Inflammatory macrophage treated with lipopolysaccharide for 4 hours (primary cell): ENCODE data around the gene TMEM38B.

Experiments used
- DNase-seq: peaks from one replicate; pipeline ENCODE4 v3.0.0-alpha.2; 2020

The TMEM38B gene, protein sequence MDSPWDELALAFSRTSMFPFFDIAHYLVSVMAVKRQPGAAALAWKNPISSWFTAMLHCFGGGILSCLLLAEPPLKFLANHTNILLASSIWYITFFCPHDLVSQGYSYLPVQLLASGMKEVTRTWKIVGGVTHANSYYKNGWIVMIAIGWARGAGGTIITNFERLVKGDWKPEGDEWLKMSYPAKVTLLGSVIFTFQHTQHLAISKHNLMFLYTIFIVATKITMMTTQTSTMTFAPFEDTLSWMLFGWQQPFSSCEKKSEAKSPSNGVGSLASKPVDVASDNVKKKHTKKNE

DNA sequence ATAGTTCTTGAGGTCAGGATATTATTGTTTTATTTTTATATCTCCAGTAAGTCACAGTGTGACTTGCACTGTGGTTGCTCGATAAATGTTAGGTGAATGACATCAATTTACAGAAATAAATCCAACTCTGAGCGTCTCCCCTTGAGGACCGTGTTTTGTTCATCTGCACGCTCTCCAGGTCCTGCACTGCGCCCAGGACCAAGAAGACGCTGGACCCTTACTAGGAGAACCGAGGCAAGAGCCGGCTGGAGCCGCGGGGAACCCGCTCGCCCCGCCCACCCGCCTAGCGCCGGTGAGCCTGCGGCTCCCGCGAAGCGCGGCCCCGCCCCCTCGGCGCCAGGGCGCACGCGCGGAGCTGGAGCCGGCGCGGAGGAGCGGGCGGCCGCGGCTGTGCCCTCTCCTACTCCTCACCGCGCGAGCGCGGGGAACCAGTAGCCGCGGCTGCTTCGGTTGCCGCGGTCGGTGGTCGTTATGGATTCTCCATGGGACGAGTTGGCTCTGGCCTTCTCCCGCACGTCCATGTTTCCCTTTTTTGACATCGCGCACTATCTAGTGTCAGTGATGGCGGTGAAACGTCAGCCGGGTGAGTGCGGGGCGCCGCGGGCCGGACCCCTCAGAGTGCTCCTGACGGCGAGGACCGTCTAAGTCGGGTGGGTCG, at the start of gene TMEM38B:
TSS of gene TMEM38B (plus strand) at position 352 of the 658 bp plus-strand sequence. CDS start at position 472, 120 bp downstream.
- DNase-seq: peak; percentile 85

DNA sequence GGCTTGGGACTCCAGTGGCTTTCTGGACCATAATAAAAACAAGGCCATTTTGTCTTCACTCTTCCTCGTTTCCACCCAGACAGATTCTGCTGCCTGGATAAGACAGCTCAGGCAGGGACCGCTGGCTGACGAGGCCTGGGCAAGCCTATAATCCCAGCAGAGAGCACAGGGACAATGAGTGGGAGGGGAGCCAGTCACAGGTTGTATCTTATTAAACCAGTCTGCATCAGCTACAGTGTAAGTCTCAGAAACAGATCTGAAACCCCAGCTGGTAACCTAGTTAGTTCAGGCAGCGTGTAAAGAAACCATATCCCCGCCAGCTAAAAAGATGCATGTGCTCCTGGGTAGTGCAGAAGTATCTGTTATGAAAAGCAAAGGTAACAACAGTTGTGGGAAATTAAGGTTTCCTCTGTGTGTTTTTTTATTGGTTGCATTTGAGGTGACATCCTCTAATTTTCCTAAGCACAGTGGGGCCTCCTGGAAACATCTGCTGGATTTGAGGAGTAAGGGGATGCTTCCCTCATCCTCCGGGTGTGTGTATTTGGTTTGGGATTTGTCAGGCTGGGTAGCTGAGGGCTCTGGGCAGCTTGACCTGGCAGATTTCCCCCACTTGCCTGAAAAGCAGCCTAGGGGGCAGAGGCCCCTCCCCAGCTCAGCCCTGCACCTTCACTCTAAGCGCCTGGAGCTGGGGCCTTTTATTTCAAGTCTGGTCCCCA, 47.3 kb upstream of the TMEM38B start:
- no peak for DNase-seq

DNA sequence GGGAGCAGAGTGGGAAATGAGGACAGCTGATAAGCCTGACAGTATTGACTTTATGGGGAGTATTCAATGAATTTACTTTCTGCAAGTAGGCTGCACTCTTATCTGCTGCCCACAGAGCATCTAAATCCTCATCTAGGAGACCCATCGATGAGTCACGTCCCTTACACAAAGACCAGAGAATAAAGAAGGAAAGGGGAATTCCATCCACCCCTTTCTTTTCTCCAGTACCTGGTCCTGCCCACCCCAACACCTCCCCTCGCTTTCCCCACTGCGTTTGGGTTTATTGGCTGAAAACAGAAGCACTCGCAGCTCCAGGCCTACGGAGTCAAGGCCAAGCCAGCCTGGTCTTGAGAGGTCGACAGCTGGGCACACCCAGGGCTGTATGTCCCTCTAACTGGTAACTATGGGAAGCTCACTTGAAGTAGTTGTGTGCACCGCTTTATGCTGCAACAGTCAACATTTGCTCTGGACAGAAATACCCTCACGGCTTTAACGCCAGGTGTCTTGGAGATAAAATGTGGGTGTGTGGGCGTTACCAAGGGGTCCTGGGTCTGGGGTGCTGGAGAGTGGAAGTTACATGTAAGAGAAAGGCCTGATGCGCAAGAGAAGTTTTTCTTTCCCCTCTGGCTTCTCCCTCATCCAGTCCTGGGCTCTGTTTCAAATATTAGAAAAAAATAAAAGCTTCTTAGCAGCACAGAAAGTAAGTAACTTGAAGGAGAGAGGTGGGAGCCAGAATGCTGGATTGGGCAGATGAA, 46.6 kb upstream of the TMEM38B start:
- no peak for DNase-seq

DNA sequence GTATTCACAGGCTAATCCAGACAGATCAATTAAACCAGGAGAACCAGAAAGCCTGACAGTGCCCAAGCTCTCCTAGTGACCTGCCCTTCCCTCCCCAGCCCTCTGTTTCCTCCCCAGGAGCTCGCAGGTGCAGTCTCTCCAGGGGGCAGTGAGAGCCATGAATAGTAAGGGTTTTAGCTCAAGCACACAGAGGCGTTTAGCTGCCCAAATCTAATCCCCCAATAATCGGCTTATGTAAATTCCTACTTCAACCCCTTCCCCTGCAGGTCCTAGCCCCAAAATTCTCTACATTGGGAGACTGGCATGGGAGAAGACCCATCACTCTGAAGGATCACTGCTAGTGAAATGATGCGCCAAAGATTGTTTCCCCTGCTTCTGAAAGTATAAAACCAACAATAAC, 42.5 kb upstream of the TMEM38B start:
- DNase-seq: no peak

DNA sequence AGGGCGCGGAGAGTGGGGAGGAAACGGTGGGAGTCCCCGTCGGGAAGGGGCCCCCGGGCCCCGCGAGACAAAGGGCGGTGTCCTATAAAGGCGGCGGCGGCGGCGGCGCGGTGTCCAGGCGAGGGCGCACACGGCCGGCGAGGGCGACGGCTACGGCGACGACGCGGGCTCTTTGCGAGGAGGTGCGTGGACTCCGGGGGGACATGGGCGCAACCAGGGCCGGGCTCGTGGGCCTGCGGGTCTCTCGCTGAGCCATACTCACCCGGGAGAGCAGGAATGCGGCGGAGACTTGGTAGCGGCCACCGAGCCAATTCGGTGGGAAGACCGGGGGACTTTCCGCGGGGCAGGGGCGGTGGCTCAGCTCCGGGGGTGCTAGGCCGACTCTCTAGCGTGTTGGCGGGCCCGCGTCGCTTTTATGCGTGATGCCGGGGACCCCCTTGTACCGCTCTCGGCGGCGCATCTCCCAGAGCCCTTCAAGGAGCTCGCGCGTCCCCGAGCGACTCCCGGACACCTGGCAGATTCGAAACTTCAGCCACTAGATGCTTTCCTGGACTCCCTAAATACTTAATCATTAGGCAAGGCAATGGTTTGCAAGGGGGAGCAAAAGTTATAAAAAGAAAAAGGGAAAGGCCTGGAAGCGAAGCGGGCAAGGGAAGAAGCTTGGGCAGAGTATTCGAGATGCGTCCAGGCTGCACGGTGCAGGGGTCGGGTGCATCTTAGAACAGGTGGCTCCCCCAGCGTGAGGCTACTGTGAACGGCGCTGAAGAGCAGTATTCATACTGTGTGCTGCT, 38.0 kb upstream of the TMEM38B start:
- DNase-seq: peak; percentile 7

DNA sequence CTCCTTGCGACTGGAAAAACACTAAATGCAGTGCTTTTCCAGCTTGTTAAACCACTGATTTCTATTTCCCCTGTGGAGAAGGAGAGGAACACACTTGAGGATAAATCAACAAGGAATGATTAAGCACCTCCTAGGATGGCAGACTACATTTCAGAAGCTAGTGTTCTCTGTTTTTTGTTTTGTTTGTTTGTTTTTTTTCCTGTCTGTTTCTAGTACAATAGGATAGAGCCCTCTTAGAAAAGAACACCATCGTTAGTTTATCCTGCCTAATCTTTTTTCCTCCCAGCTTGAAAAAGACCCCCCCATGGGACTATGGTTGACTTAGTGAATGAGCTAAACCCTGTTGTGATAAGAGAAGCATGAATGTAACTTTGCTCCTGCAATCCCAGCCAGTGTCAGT, 36.0 kb upstream of the TMEM38B start:
- DNase-seq: no peak

DNA sequence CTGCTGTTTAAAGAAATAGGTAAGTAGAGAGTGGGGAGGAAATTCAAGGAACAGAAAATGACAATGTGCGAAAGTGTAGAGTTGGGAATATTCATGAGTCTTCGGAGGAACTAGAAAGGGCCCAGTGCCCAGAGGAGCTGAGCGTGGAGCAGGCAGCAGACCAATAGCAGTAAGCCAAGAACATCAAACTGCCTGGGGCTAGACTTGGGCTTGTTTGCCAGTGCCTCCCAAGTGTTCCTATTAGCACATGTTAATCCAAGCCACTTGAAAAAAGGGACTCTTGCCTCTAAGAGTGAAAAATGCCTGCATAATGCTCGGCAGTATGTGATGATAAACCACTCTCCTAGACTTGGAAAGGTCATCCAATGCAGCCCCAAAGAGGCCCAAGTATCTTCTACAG, 33.3 kb upstream of the TMEM38B start:
- DNase-seq: no peak

DNA sequence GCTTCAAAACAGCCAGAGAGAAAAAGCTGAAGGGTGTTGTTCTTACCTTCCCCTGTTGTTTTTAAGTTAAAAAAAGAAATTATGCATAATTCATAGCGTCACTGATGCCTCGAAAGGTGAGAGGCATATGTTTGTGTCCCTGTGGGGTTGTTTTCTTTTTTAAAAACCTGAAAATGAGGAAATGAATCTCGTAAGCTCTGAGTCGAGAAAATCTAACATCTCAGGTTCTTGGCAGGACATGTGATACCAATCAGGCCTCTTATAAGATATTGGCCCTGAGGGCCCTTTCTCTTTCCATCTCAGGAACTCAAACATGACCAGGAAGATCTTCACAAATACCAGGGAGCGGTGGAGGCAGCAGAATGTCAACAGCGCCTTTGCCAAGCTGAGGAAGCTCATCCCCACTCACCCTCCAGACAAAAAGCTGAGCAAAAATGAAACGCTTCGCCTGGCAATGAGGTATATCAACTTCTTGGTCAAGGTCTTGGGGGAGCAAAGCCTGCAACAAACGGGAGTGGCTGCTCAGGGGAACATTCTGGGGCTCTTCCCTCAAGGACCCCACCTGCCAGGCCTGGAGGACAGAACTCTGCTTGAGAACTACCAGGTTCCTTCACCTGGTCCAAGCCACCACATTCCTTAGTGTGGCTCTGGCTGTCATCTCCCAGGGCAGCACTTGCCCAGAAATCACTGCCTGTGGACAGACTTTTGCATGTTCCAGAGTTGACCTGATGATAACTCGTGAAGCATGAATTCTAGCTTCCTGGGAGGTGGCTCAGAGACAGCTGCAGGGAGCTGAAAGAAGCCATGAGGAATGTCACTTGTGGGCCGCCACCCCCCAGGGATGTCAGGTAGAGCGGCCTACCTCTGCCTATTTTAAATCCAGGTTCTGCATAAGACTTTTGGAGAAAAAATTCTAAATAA, 31.9 kb upstream of the TMEM38B start, which contains the start of gene TAL2:
TSS of gene TAL2 (plus strand) at position 274 of the 921 bp plus-strand sequence. CDS start at position 314, 40 bp downstream.
- DNase-seq: no peak

DNA sequence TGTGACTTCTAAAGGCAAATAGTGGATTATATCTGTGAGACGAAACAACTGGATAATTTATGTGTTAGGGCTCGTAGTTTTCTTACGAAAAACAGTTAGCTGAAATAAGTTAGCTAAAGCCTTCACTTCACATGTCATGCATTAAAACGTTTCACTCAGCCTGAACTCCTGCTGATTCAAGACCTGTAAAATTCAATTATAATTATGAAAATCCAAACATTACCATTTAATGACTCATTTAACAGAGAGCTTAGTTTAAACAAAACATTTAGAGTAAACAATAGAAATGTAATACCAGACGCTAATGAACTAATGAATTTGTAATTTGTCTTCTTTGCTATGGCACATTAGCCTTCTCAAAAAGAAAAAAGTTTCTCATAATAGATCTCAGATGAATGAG, 30.4 kb upstream of the TMEM38B start:
- DNase-seq: no peak

DNA sequence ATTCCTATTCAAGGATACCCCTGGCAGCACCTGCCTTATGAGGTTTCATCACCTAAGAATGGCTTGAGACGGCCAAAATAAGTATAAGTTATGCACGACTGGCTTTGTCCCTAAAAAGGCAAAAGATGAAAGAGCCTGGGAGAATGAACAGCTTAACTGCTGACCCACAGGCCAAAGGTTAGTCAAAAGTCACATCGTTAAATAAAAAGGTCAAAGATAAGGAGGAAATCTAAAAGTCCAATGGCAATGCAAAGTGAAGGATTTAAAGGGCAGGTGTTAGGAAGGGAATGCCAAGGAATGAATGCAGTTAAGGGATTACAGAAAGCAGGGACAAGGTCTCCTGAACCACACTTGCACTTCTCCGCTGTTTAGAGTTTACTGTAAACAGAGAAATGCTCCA, 26.5 kb upstream of the TMEM38B start:
- DNase-seq: no peak

DNA sequence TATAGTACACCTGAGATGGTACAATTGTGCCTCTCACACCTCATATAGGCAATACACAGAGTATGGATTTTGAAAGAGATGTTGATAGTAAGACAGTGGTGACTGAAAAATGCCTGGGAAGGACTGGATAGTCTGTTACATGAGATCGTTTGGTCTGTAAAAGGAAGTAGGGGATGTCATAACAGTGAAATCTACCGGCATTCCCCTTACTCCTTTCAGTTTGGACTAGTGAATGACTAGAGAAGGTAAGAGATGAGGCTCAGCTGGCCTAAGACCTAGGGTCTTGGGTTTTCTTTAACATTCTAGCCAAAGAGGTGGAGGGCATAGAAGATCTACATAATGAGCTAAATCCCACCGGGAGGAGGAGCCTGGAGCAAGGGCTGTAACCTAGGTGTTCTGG, 24.0 kb upstream of the TMEM38B start:
- DNase-seq: peak; percentile 2

DNA sequence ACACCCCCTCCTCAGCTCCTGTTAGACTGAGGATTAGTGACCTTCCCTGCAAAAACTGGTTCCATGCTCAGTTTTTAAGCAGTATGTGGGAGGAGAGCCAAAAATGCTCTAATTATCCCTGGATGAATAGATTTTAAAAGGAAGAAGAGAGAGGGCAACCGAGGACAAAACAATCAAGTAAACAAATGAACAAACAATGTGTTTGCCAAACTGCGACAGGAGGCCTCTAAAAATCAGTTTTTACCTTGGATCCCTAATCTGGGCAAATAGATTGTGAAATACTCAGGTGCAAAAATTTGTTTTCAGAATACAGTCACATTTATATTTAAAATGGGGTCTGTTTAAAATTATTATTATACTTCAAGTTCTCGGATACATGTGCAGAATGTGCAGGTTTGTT, 23.6 kb upstream of the TMEM38B start:
- no peak for DNase-seq

DNA sequence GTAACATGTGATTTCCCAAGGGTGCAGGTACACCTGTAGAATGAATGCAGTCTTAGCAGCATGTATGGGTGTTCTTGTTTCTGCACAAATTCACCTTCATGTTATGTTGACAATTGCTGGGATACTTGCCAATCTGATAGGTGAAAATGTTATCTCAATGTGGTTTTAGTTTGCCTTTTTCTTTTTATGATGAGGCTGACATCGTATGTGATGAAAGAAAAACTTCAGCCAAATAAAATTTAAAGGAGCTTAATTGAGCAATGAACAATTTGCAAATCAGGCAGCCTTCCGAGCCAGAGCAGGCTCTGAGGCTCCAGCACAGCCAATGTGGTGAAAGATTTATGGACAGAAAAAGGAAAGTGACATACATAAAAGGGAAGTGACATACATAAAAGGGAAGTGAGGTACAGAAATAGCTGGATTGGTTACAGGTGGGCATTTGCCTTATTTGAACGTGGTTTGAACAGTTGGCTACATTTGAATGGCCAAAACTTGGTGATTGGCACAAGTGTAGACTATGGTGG, 21.6 kb upstream of the TMEM38B start:
- DNase-seq: peak; percentile 27

DNA sequence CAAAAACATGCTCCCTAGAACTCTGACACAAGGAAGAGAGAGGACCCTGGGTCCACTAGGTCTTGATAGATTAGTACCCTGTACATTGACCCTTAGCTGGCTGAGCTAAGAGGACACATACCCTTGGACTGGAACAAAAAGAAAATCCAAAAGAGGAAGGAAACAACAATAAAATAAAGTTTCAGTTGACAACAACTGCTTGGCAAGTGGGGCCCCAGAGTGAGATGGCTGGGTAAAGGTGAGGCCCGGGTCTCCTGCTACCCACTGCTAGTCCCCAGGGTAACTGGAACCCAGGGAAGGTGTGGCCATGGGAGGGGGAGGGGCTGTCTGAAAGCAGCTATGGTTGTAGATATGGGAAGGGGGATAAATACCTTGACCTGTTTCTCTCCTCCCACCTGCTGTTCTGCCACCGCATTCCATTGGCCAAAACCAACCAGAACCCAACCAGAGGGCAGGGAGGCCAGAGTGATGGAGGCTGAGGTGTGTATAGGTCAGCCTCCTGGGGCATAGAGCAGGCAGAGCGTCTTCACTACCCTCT, 20.4 kb upstream of the TMEM38B start:
- DNase-seq: no peak

DNA sequence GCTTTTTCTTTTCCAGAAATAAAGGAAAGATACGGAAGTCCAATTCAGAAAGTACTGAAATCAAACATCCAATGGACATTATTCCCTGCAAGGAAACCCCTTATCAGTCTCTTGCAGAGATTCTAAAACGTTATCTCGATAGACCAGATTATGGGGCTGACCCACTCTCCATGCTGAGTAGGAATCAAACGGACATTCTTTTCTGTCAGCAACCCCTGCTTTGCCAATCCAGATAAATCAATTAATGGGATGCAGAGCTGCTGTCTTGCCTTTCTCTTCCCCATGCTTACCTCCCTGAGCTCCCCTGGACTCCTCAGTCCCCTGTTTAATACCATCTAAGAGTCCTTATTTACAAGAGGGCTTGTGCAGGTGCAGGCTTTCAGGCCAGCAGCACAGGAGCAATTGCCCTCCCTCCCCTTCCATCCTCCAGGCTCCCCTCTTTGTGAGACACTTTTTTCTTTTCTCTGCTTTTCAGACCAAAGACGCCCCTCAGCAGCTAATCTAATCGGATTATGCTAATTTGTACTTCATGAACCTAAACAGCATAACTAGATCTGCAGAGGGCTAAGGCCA, 17.9 kb upstream of the TMEM38B start:
- DNase-seq: no peak

DNA sequence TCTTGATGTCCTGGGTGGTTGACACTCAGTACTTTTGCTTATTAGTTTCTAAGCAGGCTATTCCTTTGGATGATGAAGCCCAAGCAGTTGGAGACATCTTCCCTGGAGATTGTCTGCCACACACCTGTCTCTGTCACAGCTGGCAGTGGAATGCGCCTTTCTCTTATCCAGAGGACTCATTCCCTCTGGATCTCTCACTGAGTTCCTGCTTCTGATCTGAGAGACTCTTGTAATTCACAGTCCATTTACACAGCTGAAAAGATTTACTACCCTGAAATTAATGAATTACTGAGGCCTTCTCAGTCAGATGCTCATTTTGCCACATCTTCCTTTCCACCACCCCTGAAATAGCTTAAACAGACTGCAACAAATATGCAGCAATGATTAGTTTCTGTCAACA, 16.2 kb upstream of the TMEM38B start:
- no peak for DNase-seq

DNA sequence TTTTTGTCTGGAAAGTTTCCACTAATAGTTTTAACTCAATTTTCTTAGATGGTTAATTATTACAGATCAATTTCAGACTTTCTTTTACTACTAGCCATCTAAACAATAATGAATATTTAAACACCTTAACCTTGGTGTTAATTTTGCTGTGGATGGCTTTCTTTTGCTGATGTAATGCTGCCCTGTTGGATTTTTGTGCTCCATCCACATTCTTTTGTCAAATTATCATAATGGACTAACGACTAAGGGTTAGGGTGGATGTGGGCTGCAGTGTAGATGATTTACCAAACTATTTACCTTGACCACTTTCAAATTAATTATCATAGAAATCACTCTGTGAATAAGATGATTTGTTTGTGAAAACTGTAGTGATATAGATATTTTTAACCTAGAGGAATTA, 15.6 kb upstream of the TMEM38B start:
- no peak for DNase-seq

DNA sequence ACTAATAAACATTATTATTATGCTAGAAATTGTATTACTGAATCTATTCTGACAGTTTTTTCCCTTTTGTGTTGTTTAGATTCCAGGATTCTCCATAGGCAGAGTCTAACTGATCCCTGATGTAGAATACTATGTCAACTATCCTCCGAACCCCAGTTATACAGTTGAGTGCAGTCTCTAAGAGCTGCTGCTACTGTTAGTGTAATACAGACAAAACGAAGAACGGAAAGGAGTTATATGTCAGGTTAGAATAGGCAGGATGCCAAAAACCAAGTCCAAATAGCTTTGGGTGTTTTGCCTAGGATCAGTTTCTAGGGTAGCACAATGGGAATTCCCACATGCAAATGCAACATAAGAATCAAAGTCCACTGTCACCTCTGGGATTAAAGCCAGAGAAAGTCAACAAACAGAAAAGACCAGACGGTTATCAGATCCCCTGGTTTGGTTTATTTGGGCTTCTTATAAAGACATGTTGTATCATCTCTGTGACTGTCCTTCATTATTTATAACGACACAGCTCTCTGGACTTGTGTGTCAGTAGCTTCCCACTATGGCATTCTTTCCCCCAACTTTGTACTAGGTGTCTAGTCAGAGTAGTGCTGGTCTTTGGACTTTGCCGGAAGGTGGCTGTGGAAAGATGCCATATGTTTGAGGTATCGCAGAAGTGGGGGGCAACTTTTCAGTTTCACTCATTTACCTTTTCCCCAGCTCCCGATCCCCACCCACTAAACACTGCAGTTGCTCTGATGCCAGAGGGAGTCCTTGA, 14.9 kb upstream of the TMEM38B start:
- DNase-seq: no peak

DNA sequence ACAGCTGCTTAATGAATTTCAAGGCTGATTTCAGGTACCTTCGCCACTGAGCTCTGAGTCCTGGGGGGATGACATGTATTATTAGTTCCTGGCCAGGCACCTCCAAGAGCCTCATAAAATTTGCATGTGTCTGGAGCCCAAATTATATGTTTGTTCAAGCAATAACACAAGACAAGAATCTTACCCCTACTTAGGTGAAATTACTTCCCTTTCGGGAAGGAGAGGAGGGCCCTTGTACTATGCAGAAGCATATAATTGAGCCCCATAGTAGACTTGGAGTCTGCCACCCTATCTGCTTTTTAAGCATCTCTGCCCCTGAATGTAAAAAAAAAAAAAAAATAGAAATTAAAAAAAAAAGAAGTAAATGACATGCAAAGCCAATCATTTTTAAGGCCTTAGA, 13.0 kb upstream of the TMEM38B start:
- no peak for DNase-seq

DNA sequence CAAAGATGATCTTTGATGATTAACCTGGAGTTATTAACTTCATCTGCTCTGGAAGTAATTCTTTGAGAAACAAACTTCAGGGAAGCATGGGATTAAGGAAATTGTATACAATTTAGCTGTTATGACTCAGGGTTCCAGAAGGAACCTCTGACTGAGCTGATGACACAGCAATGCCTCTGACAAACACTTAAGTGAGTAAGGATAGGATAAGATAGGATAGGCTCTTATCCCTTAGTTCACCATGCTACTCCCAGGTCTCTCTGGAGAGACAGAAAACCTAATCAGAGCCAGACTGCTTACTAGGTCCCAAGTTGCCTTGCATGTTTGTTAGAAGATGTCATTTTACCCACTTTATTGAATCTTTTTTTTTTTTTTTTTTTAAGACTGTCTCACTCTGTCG, 12.6 kb upstream of the TMEM38B start:
- no peak for DNase-seq
